ENCODE measurements around the gene MYL12B.

Gene MYL12B

DNA sequence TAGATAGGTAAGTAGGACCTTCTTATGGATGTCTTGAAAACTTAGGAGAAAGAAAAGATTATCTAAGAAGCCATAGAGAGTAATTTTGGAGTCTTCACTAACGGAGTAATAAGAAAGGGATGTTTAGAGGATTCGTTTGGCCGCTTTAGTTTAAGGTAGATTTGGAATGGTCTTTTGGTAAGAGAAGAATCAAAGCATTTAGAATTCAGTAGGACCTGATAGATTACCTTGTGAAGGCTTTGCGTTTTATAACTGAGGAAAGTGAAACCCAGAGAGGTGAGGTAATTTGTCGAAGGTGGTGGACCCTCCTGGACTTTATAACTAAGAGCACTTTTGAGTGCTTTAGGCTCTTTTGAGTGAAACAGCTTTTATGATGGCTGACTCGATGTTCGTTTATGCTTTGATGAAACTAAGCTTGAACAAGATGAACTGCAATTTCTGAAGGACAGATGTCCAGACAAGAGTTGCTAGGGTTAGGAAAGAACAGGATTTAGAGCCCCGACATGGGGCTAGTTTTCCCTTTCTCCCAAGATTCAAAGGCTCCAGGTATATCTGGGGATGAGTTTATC, 1.3 kb downstream of the MYL12B start:
- DNase-seq, result no peak

DNA sequence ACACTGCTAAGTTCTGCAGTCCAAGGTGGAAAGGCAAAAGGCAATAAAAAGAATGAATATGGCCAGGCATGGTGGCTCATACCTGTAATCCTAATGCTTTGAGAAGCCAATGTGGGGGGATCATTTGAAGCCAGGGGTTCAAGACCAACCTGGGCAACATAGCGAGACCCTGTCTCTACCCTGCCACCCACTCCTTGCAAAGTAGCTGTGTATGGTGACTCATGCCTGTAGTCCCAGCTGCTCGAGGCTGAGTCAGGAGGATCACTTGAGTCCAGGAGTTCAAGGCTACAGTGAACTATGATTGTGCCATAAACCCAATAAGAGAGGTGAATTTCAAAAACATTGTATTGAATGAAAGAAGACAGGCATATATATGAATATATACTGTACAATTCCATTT, 2.4 kb downstream of the MYL12B start:
- no peak for DNase-seq

DNA sequence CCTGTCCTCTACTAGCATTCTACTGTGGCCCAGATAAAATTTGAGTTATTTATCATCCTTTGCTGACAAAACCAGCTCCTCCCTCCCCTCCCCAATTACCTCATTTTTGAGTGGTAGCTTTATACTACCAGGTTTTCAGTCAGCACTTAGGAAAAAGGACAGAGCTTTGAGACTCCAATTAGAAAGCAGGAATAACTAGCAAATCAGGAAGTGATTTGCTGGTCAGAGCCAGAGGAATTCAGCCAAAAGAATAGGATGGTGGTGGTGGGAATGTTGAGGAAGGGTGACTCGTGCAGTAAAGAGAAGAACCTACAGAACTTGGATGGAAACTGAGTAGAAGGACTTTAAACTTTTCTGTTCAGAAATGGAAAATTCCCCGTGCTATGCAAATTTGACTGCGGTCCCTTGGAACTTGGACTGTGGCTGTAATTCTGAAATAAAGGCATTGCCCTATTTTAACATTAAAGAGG, 3.7 kb downstream of the MYL12B start:
- no peak for DNase-seq

DNA sequence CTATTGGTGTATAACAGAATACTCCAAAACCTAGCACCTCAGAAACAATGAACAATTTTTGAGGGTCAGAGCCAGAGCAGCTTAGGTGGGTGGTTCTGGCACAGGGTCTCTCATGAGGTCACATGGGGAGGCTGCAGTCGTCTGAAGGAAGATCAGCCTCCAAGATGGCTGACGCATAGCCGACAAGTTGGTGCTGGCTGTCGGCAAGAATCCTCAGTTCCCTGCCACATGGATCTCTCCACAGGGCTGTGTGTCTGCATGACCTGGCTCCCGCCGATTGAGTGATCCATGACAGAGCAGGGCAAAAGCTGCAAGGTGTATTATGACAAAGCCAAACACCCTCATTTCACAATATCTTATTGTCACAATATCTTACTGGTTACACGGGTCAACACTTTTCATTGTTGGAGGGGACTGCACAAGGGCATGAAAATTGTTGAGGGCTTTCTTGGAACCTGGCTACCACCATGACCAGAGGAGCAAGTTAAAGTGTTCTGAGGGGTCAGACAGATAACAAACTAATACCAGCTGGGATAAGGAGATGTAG, 4.2 kb downstream of the MYL12B start:
- no peak for DNase-seq

DNA sequence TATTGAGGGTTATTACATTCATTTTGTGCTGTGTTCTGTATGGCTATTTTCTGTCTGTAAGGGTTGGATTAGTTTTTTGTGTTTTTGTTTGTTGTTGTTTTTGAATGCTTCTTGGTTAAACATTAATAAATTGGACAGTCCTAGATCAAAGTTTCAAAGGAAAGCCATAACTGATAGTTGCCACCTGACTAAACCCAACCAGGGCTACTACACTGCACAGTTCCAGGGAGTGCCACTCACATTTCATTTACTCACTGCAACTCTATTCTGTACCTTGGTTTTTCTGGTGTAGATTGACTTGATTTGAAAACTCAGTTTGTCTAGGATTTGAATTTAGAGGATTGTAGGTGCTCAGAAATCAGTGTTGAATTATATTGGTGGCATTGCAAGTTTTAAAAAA, 6.4 kb downstream of the MYL12B start:
- no peak for DNase-seq

DNA sequence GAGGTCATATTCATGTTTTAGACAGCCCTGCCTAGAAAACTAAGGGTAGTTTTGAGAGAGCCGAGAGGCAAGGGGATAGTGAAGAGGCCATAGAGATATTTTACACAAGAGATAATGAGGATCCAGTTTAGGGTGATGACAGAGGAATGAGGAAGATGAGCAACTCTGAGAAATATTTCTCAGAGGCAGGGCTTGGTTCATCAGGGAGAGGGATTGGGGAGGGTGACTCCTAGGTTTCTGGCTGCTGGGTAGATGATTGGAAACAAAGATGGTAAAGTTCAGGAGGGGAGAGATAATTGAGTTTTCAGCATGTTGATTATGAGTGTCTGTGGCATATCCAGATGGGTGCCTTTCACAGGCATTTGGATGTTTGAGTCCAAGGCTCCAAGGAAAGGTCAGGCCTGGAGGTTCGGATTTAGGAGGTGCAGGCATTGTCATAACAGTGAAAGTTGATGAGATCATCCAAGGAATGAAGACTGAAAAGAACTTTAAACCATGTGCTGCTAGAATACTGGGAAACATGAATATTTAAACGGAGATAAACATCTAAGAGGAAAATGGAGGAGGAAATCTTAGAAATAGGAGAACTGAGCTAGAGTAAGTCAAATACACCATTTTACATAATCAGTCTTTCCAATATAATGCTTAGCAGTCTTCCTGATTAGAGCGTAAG, 7.4 kb downstream of the MYL12B start:
- DNase-seq, result peak; percentile 55 to 61

DNA sequence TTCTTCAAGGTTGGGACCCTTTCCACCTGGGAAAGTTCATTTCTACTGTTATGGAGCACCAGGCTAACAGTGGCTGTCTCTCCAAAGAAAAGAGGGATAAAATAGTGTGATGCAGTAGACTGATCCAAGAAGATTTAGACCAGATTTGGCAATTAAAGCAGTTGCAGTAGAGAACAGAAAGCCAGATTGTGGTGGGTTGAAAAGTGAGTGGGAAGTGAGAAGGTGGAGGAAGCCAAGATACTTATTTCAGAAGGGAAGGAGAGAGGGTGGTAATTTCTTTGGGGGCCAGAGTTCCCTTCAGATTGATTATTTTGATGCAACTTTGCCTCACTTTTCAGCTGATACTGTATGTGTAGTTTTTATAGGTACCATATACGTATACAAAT, 8.0 kb downstream of the MYL12B start:
- DNase-seq, result no peak

DNA sequence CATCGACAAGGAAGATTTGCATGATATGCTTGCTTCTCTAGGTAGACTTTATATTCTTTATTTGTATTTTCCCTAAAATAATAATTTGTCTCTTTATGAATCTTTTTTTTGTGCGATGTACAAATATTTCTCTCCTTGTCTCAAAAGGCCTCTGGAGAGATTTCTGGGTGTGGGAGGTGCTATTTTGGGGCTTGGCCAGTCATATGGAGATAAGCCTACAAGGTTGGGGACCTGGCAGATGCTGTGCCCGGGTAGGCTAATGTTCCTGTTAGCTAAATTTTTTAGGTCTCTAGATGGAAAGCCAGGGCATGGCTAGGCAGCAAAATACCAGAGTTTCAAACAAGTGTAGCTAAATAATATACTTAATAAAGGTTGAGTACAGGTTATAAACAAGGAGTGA, 11.1 kb downstream of the MYL12B start:
- no peak for DNase-seq

DNA sequence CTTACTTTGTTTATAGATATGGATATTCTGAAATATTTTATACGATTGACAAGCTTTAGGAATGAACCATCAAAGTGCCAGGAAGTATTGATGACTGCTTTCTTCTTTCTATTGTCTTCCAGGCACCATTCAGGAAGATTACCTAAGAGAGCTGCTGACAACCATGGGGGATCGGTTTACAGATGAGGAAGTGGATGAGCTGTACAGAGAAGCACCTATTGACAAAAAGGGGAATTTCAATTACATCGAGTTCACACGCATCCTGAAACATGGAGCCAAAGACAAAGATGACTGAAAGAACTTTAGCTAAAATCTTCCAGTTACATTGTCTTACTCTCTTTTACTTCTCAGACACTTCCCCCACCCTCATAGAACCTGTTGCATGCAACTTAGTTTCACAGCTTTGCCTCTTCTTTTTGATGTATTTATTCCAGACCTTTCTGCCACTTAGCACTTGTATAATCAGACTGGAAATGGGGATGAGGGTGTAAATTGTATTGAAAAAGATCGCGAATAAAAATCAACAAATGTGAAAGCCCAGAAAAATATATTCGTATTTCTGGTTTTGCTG, 15.8 kb downstream of the MYL12B start:
- DNase-seq, result peak in 1 of 2 donors; percentile 40

DNA sequence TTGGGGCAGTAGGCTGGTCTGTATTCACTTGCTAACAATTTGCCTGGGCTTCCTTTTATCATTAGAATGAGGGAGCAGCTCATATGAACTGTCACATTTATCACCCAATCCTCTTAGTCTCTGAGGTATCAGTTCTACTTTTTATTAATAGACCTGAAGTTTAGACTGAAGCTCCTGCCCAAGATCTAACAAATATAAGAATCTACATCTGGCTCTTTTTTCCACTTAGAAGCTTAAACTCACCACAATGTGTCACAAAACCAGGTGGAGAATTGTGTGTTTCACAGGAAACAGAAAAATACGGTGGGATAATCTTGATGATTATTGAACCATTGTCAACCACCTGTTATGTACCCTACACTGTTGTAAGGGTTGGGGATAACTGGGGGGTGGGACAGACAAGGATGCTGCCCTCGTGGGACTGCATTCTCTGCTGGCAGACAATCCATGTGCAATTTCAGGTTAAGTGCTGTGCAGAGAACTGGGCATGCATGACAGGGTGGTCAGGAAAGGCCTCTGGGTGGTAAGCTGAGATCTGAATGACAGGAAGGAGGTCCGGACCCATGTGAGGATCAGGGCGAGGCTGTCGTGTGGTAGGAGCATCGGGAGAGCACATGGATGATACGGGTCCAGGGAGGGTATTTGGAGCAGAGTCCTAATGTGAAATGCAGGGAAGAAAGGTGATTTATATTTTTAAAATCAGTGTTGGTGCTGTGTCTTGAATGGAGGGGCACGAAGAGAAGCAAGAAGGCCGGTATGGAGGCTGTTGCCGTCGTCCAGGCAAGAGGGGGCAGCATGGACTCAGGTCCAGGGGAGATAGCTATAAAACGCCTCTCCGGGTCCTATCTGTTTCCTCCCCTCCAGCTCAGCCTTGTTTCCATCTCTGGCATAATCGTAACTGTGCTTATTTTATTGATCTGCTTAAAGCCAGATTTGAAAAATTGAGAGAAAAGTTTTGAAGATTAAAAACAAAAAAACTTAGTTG, 17.6 kb downstream of the MYL12B start:
- DNase-seq, result peak; percentile 20 to 42

DNA sequence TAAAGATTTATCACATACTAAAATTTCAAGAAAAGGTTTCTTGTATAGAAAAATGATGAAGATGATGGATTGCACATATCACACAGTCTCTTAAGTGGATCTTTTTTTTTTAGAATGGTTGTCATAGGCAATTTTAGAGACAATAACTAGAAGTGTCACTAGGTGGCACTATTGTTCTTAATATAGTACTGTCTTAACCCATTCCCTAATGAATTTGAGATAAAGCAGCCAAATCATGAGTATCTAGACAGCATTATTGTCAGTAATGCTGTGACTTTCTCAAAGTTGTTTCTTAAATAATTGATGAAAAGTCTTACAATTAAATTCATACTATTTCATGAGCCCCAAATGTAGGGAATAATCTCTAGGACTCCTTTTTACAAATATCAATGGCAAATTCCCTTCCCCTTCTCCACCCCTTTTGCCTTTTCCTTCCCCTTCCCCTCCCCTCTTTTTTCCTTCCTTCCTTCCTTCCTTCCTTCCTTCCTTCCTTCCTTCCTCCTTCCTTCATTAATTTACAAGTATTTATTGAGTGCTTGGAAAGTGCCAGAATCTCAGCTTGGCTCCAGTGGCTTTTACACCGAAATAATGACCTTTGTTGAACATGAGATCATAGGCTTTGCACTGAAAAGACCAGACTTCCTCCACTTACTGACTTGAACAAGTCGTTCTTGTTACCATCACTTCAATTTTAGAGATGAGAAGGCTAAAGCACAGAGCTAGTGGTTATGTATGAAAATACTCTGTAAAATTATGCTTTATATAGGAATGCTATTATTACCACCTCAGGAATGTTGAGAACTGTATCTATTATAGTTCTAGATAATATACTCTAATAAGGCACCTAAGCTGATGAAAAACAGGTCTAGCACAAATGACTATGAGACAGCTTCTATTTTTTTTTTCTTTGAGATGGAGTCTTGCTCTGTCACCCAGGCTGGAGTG, 19.8 kb downstream of the MYL12B start:
- DNase-seq, result peak; percentile 53 to 92

DNA sequence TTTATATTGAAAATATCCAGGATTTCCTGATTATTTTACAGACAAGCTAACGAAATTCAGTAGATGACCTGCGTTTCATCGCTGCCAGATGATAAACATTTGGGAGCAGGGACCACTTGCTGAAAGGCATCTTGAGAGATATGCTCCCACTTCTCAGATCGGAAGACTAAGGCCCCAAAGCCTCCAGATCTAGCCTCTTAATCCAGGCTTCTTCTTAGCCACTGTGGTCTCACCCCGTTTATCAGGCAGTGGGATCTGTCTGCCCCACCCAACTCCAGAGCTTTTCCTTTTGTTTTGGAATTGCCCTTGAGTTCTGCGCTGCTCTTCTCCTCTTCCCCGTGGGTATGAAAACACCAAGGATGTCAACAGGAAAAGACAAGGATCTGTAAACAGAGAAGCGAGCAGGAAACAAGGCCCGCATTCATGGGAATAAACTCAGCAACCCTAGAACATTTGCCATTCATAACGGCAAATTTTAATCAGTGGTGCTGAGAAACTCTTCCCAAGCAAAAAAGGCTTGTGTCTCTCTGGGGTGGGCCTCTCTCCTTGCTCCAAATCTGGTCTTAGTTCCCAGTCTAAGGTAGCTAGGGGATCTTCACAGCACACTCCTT, 21.4 kb downstream of the MYL12B start:
- no peak for DNase-seq

DNA sequence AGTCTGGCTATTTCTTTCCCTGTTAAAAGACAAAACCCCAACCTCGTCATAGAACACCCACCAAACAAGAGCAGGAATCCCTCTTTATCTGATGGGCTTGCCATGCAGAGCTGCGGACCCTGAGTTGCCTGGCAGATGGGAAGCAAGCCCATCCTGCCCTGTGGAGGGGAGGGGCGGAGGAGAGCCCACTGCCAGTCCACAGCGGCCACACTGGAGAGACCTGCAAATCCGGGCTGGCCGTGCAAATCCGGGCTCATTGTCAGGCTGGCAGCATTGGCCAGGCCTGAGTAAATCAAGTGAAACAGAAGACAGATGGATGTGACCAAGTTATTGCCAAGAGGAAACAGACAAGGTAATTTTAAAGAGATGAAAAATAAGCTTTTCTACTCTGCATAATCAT, 22.0 kb downstream of the MYL12B start:
- no peak for DNase-seq

DNA sequence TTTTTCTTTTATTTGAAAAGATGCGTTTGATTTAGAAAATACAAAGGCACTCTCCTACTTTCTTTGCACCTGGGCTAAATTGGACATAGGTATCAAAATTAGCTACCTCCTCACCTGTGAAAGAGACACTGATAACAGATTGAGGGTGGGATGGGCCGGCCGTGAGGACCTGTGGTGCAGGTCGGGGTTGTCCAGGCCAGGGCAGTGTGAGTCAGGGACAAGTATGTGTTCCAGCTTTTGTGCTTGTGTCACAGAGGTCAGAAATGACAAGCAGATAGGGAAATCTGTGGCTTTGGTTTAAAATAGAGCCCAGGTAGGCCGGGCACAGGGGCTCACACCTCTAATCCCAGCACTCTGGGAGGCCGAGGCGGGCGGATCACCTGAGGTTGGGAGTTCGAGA, 22.6 kb downstream of the MYL12B start:
- DNase-seq, result no peak

DNA sequence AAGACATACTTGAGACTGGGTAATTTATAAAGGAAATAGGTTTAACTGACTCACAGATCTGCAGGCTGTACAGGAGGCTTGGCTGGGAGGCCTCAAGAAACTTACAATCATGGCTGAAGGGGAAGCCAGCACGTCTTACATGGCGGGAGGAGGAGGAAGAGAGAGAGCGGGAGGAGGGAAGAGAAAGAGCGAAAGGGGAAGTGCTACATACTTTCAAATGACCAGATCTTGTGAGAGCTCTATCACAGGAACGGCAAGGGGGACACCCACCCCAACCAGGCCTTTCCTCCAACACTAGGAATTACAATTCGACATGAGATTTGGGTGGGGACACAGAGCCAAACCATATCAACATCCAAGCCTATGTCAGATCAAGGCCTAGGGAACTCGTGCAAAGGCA, 24.2 kb downstream of the MYL12B start:
- no peak for DNase-seq

DNA sequence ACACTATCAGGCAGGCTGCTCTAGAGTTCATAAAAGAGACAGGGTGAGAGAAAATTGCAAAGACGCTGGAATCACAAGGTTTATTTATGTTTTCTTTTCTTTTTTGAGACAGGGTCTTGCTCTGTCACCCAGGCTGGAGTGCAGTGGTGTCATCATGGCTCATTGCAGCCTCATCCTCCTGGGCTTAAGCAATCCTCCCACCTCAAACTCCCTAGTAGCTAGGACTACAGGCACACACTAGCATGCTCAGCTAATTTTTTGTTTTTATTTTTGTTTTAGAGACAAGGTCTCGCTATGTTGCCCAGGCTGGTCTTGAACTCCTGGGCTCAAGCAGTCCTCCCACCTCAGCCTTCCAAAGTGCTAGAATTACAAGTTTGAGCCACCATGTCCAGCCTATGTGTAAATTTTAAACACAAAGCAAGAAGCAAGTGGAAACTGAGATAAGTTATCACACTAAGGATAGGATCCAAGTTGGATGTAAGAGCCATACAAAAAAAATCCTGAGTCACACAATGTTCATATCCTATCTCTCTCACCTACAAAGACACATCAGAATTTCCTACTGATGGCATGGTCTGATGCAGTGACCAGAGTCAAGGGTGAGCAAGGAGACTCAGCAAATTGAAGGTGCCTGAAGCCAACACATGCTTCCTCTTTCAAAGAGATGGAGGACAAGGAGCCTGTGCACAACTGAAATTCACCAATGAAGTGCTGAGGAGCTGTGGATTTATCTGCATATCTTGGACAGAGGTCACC, 31.4 kb downstream of the MYL12B start:
- DNase-seq, result peak in 1 of 2 donors; percentile 27

DNA sequence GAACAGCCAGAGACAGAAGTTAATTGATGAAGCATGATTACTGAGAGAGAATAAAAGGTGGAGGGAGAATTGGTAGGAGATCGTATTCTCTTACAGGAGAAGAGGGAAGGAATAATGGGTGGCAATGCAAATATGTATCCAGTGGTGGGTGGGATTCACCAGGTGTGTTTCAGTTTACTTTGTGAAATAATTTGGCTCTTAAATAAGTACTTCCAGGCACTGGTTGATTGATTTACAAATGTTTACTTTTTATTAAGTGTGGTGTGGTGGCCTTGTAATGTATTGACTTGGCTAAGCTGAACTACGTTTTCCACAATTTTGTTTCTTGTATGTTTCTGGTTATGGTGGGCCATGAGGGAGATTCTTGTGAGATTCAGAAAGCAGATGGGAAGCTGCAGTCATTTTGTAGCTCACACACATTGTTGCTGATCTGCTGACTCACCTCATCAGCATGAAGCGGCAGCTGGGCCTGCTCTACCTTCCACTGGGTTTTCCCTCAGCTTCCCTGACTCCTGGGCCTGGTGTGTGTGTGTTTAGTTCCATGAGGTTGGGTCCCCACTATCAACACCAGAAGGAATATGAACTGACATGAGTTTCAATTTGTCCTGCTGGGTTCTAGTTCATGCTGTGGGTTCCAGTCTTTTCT, 32.6 kb downstream of the MYL12B start:
- DNase-seq, result no peak

DNA sequence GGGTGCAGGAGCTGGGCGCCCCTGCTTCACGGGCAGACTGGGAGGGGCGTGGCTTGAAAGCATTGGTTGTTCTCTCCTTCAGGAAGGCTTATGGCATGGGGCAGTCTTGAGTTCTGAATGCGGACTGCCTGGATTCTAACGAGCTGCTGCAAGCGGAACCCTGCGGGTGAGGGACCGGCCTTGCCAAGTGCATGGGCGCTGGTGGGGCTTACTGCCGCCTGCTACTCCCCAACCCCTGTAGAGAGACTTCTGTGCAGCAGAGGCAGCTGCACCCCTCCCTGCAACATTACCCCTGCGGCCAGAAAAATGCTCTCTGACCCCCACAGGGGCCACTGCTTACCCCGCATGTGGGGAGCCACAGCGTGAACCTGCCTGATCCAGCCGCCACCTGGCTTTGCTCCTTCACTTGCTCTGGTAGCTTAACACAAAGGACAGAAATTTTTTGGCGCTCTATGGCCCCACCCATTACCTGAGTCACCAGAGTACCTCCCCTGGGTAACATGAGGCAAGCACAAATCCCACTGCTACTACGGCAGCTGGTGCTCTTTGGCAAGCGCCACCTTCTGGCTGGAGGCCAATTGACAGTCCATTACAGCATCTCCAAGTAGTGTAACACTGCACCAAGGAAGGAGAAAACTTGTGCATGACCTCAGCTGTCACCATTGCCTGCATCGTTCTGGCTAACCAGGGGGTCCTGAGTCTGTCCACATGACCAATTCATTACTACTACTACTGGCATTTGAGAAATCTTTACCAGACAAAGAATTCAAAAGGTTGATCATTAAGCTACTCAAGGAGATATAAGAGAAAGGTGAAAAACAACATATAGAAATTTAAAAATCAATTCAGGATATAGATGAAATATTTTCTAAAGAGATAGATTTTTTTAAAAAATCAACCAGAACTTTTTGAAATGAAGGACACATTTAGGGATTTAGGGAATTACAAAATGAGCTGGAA, 35.4 kb downstream of the MYL12B start:
- DNase-seq, result peak; percentile 94 to 95

DNA sequence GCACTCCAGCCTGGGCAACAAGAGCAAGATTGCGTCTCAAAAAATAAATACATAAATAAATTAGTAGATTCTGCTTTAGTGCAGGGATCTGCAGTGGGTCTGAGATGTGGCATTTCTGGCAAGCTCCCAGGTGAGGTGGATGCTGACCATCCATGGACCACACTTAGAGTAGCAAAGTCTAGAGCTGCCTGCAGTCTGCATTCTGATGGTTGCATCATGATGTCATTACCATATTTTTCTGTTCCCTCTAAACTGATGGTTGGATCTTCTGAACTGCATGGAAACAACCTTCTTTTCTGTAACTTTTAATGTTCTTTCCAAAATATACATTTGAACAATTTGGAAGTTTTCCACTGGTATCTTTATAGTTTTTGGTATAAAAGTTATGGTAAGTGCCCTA, 42.9 kb downstream of the MYL12B start:
- DNase-seq, result no peak
